Measurements from ENCODE around the gene RBM20.
A peak's percentile ranks its signal among the peaks of the same experiment; 100 is the strongest.

RBM20 gene

DNA sequence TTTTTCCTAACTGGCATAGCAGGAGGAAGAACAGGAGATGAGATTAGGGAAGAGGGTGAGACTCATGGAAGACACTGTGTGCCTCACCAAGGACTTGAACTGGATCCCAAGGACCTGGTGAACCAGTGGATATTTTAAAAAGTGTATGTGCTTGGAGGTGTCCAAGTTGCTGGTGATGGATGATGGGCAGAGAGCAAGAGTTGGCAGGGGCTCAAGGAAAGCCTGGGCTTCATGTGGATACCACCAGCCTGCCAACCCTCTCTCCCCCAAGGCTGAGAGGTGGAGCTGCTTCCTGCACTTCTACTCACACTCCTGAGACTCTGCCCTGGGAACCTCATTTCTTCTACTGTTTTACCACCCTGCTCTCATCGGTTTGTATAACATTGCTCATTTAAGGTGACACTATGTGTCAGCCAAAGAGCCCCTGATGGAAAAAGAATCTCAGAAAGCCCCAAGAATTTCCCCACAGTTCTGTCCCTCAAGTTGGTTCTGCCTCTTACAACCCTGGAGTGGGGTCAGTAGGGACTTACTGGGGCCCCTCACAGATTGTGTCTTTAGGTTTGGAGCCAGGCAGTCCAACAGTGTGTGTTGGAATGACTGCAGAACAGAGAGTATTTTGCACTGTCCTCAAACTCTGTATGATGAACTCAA lies 171.3 kb downstream of the RBM20 start:
- no peak for DNase-seq

DNA sequence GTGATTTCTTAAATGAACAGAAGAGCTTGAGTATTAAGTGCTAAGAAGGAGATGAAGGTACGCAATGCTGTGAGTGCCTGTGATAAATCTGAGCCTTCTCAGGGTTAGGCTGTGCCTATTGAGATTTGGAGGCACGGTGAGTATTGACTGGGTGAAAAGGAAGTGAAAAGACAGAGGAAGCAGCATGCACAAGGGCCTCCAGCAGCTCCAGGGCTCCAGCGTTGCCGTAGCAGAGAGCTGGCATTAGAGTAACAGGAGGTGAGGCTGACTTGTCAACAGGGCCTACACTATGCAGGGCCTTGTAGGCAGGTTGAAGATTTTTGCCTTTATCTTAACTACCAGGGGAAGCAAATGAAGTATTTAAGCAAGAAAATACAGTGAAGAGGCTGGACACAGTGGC lies 173.5 kb downstream of the RBM20 start:
- DNase-seq: no peak

DNA sequence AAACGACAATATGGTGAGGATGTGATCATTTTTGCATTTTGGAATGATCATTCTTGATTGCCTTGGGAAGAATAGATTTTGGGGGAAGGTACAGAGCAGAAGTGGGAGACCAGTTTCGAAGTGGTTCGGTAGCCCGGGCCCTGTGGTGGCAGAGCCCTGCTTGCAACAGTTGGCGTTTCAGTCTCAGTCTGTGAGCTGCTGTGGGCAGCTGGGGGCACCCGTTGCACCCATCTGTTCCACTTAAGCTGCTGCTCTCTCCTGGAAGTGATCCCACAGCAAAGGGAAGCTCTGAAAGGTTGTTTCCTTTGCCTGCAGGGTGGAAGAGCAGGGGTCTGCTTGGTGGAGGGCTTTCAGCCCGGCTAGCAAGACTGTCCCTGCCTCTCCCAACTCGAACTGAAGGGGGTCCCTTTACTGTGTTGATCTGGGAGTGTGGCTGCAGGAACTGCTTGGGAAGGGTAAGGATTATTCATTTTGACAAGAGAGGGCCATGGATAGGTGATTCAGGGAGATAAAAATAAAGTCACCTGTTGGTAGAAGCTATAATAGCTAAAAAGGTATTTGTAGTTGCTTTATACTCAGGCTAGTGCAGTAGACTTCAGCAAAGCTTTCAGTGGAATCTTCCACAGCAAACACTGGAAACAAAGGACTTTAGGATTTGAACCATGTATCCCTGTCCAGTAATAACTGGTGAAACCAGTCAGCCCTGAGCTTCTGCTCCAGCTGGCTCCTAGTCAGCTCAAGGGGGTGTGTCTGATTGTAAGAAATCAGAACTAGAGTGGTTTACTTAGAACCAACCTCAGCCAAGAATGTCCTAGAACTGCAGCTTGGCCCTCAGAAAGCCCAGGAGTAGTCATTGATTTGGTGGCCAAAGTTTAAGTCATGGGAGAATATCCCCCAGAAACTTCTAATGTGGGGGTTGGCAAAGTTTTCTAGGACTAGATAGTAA lies 174.4 kb downstream of the RBM20 start:
- no peak for DNase-seq

DNA sequence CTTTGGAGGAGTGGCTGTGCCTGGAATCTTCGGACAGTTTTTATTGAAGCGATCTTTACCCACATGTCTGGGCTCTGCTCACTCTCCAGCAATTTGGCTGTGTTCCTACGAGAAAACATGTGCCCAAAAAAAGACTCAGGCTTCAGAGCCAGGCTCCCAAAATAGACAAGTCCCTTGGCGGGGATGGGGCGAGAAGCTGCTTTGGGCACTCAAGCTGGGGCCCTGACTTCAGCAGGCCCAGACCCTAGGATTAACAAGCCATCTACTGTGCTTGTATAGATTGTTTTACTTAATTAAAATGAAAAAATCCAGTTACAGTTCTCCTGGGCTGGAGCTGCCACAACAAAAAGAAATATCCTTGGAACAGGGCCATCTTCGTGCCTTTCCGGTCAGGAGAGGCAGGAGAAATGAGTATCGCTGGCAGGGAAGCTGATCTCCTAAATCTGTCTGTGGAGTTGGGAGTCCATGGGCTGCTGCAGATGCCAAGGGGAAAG lies 176.2 kb downstream of the RBM20 start:
- DNase-seq: no peak

DNA sequence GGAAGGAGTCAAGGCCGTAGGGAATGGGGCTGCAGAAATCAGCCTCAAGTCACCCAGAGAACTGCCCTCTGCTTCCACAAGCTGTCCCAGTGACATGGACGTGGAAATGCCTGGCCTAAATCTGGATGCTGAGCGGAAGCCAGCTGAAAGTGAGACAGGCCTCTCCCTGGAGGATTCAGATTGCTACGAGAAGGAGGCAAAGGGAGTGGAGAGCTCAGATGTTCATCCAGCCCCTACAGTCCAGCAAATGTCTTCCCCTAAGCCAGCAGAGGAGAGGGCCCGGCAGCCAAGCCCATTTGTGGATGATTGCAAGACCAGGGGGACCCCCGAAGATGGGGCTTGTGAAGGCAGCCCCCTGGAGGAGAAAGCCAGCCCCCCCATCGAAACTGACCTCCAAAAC lies 177.4 kb downstream of the RBM20 start:
- DNase-seq: no peak

DNA sequence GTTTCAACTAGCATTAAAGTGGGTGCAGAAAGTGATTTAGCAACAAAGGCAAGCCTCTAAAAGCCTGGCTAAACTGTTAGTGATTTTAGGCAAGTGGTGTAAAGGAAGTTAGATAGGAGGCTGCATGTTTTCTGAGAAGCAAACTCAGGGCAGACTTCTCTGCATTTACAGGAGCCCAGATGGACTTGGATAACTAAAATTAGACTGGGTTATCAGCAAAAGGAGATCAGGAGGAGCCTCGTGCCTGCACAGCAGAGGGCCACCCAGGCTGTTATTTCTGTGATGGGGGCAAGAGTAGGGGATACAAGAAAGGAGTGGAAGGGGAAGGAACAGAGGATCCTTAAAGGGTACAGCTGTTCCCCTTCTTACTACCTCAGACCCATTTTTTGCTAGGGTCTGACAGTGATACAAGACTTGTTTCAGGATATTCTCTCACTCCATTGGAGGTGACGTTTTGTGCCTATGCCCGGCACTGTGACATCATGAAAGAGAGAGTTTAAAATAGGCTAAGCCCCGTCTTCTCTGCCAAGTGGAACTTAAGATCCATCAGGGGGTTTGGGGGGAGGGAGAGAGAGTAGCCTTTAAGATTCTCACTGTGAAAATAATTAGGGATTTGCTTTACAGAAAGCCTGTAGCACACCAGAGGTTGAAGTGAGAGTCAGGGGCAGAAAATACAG lies 178.0 kb downstream of the RBM20 start:
- DNase-seq: peak; percentile 65

DNA sequence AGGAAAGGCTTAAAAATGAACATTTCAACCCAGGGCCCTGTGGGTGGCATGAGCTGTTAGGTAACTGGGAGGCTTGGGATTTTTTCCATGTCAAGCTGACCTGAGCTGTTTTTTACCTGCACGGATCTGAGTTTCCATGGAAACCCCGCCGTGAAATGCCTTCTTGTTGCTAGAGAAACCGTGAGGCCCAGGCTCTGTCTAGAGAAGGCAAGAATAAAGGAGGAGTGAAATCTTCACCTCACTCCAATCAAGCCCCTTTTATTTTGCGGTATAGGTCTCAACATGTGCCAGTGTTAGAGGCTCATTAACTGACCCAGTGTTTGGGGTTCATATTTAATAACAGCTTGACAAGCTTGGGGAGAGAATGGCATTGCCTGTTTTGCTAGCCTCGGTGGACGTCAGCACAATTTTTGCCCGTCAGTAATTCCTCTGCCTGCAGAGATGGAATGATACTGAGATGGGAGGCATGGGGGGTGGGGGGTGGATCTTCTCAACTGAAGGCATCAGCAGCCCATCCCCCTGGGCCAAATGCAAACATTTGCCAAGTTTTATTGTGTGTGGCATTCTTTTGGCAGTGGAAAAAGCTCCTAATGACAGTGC lies 178.7 kb downstream of the RBM20 start:
- no peak for DNase-seq

DNA sequence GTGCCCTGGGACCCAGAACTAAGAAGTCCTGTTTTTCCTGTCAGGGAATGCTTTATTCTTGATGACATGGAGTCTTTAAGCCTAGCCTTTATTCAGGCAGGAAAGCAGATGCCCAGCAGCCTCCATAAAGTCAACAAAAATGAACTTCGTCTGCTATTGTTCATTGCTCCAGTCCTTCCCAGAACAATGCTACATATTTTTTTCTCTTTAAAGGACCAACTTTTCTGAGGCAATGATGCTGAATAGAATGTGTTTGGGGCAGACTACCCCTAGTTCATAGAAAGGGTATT lies 180.0 kb downstream of the RBM20 start:
- no peak for DNase-seq

DNA sequence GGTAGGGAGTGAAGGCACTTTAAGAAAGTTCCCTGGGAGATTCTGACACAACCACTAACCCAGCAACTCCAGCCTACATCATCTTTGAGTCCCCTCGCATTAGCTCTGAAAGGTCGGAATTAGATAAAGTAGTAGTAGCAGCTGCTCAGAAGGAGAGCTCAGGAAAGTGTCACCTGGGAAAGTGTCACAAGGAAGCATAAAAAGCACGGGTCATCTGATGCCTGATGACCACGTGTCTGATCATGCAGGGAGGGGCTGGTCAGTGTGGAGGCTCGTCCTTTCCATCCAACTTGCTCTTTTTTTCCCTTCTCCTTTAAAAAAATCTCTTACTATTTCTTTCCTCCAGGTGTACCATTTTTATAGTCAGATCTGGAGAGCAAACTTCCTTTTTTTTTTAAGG lies 180.5 kb downstream of the RBM20 start:
- no peak for DNase-seq

DNA sequence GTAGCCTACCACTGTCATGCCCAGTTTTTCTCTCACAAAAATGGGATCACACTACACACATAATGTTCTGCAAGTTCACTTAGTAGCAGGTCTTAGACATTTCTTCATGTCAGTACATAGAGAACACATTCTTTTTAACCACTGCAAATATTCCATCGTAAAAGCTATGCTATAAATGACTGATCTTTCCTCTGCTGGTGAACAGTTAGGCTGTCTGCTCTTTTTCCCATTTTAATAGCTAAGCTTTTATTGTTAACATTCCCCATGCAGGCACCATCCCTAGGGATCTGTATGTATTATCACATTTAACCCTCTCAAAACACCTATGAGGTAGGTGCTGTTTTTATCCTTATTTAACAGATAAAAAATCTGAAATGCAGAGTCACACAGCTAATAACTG lies 181.4 kb downstream of the RBM20 start:
- DNase-seq: no peak

DNA sequence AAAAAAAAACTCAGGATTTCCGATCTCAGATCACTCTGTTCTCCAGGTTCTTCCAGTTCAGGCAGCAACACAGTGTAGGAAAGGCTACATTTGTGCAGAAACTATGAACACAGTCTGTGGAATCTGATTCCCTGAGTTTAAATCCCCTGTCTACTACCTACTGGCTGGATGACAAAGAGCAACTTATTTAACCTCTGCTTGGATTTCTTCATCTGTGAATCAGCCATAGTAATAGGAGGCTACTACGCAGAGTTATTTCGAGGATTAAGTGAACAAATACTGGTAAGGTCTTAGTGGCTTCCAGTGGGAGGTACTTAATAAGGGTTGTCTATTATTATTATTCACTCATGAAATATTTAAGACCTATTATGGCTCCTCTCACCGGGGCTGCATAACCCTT lies 183.3 kb downstream of the RBM20 start:
- DNase-seq: no peak

DNA sequence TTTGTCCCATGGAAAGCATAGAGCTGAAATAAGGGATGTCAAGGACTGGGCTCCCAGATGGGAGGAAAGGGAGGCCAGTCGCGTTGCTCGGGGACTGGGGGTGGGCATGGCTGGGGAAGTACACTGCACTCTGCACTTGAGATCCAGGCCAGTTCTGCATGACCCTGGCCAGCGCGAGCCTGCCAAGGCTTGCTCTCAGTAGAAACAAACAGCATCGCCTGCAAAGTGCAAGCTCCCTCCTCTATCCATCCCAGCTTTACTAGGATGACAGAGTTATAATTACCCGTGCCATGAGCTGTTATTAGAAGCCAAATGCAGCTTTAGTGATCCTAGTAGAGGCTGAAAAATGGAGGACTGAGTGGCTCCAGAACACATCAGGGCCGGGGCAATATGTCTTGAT lies 183.7 kb downstream of the RBM20 start:
- no peak for DNase-seq

DNA sequence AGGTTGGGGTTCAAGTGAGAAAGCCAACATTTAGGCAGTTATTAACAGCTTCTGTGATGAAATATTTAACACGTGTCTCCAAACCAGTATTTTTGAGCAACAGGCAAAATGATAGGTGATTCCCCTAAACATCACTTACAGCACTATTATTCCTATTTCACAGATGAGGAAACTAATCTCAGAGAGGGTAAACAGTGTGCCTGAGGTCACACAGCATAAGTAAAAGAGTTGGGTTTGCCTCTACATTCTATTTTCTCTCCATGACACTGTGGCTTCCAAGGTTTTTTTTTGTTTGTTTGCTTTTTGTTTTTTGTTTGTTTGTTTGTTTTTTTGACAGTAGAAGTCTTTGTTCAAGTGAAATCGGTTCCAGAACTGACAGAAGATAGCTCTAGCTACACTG lies 184.4 kb downstream of the RBM20 start:
- no peak for DNase-seq

DNA sequence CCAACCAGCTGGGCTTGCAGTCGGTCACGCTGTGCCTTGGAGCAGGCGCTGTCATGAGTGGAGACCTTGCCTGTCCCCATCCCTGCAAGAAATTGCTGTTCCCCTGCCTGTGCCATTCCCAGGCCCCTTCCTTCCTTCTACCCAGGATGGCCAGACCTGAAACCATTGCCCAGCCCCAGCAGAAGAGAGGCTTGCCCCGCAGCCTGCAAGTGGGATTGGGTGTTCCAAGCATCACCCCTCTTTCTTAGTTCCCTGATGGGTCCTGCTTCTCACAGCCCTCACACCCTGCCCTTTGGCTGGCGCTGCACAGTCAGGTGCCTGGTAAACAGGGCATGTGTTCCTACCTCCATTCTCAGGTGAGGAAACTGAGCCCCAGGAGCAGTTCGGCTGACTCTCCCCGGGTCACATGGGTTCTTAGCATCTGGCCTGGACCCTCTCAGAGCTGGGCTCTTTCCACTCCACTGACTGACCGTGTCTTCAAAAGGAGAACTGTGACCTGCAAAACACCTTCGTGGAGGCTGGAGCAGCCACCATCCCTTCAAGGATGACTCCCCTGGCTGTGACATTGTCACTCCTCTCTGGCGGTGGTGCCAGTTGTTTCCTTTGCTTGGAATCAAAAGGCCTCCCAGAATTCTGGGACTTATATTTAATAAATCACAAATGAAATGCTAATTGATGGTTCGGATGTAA lies 185.7 kb downstream of the RBM20 start:
- no peak for DNase-seq

DNA sequence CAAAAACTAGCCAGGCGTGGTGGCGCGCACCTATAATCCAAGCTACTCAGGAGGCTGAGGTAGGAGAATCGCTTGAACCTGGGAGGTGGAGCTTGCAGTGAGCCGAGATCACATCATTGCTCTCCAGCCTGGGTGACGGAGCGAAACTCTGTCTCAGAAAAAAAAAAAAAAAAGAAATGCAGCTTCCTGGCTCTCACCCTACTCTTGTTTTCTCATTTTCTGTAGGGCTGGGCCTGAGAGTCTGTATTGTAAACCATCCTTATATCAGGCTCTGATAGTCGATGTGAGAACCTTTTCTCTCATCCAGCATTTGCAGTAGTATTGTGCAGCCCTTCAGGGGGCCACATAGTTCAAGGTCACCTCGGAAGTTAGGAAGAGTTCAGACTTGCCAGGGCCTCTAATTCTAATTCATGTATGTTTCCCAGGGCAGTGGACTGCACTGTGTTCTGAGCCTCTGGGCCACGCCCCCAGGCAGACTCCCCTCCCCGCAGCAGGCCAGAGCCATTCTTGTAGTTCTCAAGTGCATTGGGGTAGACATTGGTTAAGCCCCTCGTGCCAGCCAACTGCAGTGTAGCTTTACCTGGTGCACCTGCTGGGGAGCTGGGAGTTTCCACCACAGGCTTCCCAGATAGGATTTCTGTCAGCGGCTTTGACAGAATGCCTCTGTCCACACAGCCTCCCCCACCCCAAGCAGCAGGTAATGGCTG lies 189.3 kb downstream of the RBM20 start:
- DNase-seq: no peak

DNA sequence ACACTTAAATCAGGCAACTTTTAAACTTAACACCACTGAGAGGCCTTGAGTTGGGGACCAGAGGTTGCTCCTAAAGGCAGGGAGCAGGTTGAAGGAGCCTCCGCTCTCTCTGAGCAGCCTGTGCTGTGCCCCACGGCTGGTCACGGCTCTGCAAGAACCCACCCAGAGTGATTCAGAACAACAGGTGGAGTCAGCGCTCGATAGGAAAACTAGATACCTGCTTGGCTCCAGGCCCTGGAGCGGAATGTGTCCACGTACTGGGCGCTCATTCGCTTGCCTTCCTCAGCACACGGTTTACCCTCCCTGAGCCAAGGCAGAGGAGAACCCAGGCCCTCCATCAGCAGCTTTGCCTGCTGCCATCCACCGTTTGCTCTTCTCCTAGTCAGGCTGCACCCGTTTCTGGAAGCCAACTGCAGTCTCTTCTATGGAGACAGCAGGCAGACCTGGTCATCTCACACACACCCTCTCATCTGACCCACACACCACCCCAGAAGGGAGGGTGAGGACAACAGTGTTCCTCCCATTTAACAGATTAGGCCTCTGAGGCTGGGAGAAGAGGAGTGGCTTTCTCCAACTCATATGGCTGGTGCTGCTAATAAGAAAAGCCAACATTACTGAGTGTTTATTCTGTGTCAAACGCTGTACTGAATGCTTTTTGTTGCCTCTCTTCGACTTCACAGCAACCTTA lies 189.9 kb downstream of the RBM20 start:
- DNase-seq: peak; percentile 76

DNA sequence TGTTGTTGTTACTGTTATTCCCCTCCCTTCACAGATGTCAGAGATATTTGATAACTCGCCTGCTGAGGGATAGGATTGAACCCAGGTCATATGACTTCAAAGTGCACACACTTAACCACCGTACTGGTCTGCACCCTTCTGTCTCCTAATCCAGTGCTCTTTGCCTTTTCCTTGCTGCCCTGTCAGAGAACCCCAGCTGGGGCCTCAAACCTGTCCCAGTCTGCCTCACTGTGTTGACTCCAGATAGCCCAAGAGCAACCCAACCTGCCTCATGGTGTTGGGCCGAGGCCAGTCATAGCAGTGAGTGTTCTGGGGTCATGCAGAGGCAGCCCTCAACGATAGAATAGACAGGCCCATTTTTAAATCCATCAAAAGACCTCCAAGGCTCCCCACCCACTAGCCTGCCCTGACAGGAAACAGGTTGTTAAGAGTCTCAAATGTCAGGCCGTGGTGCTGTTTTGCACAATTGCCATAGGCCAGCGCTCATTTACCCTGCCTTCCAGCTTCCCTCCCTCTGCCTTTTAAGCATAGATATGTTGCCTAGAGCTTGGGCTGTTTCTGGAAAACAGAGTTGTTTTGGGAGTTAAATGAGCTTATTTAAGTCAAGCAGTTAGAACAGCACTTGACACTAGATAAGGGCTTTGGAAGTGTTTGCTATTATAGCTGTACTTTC lies 190.6 kb downstream of the RBM20 start:
- peak; percentile 66 for DNase-seq

DNA sequence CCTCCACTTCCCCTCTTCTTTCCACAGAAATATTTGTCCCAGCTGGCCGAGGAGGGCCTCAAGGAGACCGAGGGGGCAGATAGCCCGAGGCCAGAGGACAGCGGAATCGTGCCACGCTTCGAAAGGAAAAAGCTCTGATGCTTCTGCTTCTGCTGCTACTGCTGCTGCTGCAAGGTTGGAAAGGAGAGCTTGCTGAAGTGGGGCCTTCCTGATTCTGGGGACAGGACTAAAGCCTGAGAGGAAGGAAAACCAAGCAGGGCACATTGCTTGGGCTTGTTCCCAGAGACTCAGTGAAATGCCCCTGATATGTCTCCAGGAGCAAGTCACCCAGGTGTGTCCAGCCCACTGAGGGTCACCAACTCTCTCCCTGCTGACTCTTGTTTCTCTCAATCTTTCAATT lies 191.7 kb downstream of the RBM20 start:
- no peak for DNase-seq

DNA sequence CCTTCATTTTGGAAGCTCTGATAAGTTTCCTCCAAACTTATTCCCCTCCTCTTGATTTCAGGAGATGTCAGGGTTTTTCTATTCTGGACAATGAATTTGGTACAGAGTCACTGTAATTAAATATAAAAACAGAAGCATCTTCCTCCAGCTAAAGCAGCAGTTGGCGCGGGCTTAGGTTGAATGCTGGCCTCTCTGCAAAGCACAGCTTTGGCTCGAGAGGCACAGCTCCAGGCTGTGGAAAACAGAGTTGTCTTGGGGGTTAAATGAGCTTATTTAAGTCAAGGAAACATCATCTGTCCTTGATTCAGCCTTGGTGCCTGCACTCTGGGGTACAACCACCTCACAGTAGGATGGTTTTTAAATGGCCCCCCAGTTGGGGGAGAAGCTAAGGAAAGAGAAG lies 192.6 kb downstream of the RBM20 start:
- no peak for DNase-seq

DNA sequence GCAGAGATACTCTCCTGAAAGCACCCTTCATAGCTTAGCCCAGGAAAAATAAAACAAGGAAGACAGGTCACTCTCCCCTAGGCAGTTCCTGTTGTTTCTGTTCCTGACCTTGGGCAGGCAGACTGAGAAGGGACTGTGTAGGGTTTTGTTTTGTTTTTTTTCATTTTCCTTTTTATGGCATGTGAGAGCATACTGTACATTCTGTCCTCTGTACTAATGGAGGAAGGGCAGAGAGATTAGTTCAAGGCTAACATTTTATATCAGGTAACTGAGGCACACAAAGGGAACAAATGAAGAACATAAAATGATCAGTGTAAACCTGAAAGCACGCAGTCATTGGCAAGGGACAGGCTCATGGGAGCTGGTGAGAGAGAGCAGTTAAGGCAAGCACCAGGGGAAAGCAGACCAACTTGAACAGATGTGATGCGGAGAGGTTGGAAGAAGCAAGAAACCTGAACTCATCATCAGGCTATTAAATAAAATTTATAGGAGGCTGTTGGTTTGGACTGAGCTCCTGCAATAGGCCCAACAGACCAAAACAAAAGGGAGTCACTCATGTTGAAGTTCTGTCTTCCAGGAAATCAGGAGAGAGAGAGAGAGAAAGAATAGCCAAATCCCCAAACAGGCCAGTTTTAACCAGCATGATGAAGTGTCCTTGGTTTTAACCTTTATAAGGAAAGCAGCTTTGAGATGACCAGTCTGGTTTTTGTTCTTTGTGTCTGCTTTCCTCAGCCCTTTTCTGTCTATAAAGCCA lies 193.5 kb downstream of the RBM20 start:
- no peak for DNase-seq

All from hematopoietic multipotent progenitor cell treated with erythropoietin and hydrocortisone succinate and interleukin-3 and kit ligand, for 8 days (in vitro differentiated cells).